GM23338 (cell line): ENCODE data around the gene DESI2. TPM values are rescaled to one million over a fixed set of nuclear protein-coding genes. Genes with fewer than 3 reads are reported as not detected.

Experiments
- ATAC-seq: fragments of 200-7000 bp; cut with Tn5 transposase; 3 replicates; pipeline ENCODE4 v1.9.1; 2020
- DNase-seq: peaks from one replicate; pipeline ENCODE4 v3.0.0-alpha.2; 2015; ENCODE audit warnings: low spot score
- H2AFZ ChIP-seq: fragments of 200-600 bp; sonication (generic); 2 replicates; pipeline ENCODE4 v1.8.0; 2016; ENCODE audit warnings: antibody characterized with exemption, mild to moderate bottlenecking, moderate library complexity
- H3F3A ChIP-seq: fragments of 200-600 bp; sonication (generic); replicated peaks from 2 replicates; pipeline ENCODE4 v1.8.0; 2017; ENCODE audit warnings: antibody characterized with exemption, mixed run types, low read depth
- H3K27ac ChIP-seq: fragments of 200-600 bp; sonication (generic); 2 replicates; pipeline ENCODE4 v1.6.1; 2016; ENCODE audit warnings: low read depth
- H3K27me3 ChIP-seq: fragments of 200-600 bp; sonication (generic); 2 replicates; pipeline ENCODE4 v1.8.0; 2016; ENCODE audit warnings: mild to moderate bottlenecking, mixed run types, moderate library complexity; ENCODE audit not compliant: insufficient read depth
- H3K36me3 ChIP-seq: fragments of 200-600 bp; sonication (generic); 2 replicates; pipeline ENCODE4 v1.8.0; 2016; ENCODE audit warnings: mild to moderate bottlenecking; ENCODE audit not compliant: insufficient read depth
- H3K4me1 ChIP-seq: fragments of 200-600 bp; sonication (generic); 2 replicates; pipeline ENCODE4 v1.8.0; 2016; ENCODE audit warnings: mild to moderate bottlenecking, moderate library complexity; ENCODE audit not compliant: insufficient read depth
- H3K4me2 ChIP-seq: fragments of 200-600 bp; sonication (generic); 2 replicates; pipeline ENCODE4 v1.7.1; 2017; ENCODE audit warnings: mixed run types
- H3K4me3 ChIP-seq: fragments of 200-600 bp; sonication (generic); 2 replicates; pipeline ENCODE4 v1.6.1; 2016; ENCODE audit warnings: mixed run types
- H3K79me2 ChIP-seq: fragments of 200-600 bp; sonication (generic); replicated peaks from 2 replicates; pipeline ENCODE4 v1.8.0; 2017; ENCODE audit warnings: mild to moderate bottlenecking; ENCODE audit not compliant: insufficient read depth
- H3K9me2 ChIP-seq: fragments of 200-600 bp; sonication (generic); 2 replicates; pipeline ENCODE4 v1.8.0; 2017; ENCODE audit not compliant: insufficient read depth
- H4K20me1 ChIP-seq: fragments of 200-600 bp; sonication (generic); replicated peaks from 2 replicates; pipeline ENCODE4 v1.8.0; 2017; ENCODE audit warnings: mild to moderate bottlenecking; ENCODE audit not compliant: insufficient read depth
- H3K27ac Mint-ChIP-seq: 2 replicates; pipeline ENCODE4 v1.8.0; 2020; ENCODE audit warnings: inconsistent platforms, mild to moderate bottlenecking, moderate library complexity, mixed read lengths
- H3K27me3 Mint-ChIP-seq: 3 replicates; pipeline ENCODE4 v1.8.0; 2022; ENCODE audit warnings: low read depth, mild to moderate bottlenecking, moderate library complexity, mixed read lengths, inconsistent platforms; ENCODE audit not compliant: insufficient read depth, poor library complexity
- H3K36me3 Mint-ChIP-seq: 3 replicates; pipeline ENCODE4 v1.8.0; 2021; ENCODE audit warnings: low read depth, mild to moderate bottlenecking, inconsistent platforms, moderate library complexity, mixed read lengths
- H3K4me1 Mint-ChIP-seq: 3 replicates; pipeline ENCODE4 v1.8.0; 2020; ENCODE audit warnings: mild to moderate bottlenecking, inconsistent platforms, mixed read lengths
- H3K4me3 Mint-ChIP-seq: 3 replicates; pipeline ENCODE4 v1.8.0; 2021; ENCODE audit warnings: moderate library complexity, mild to moderate bottlenecking, inconsistent platforms, mixed read lengths
- H3K9me3 Mint-ChIP-seq: 3 replicates; pipeline ENCODE4 v1.8.0; 2020; ENCODE audit warnings: moderate library complexity, mild to moderate bottlenecking, inconsistent platforms, mixed read lengths
- CREB1 ChIP-seq: fragments of 250-450 bp; sonication (Bioruptor Pico); IDR thresholded peaks from 2 replicates; pipeline ENCODE4 v1.5.0; 2020; ENCODE audit warnings: low read depth, mild to moderate bottlenecking, moderate library complexity
- NANOG ChIP-seq: IDR thresholded peaks from 2 replicates; pipeline ENCODE4 v1.6.1; 2016; ENCODE audit warnings: antibody characterized with exemption, borderline replicate concordance
- STAT1 ChIP-seq: IDR thresholded peaks from one replicate; pipeline ENCODE4 v1.6.1; 2016; ENCODE audit warnings: antibody characterized with exemption; ENCODE audit not compliant: unreplicated experiment
- ZNF114 ChIP-seq: fragments of 250-450 bp; sonication (Bioruptor Pico); IDR thresholded peaks from 2 replicates; pipeline ENCODE4 v1.5.0; 2020; ENCODE audit warnings: mild to moderate bottlenecking, moderate library complexity
- ZNF331 ChIP-seq: fragments of 250-450 bp; sonication (Bioruptor Pico); IDR thresholded peaks from 2 replicates; pipeline ENCODE4 v1.5.0; 2020; ENCODE audit warnings: low read depth, mild to moderate bottlenecking, moderate library complexity
- polyA plus RNA-seq: library from polyadenylated mRNA; unstranded; fragments of >200 nt; fragmentation: Nextera tagmentation; extraction: Ambion mirVana; gene quantifications from 2 replicates; pipeline ENCODE4 v1.2.1, GENCODE V29; 2016
- total RNA-seq: library from RNA; depleted of rRNA; stranded (reverse); fragments of >200 nt; shearing (Covaris generic); gene quantifications from 2 replicates; pipeline ENCODE4 v1.2.3, GENCODE V29; 2014
- TF ChIP-seq, protein P1 (sequence below): fragments of 250-450 bp; sonication (Bioruptor Pico); IDR thresholded peaks from 2 replicates; pipeline ENCODE4 v1.5.0; 2020; ENCODE audit warnings: mild to moderate bottlenecking, moderate library complexity
- TF ChIP-seq, protein P2 (sequence below): IDR thresholded peaks from 2 replicates; pipeline ENCODE4 v1.6.1; 2016; ENCODE audit warnings: antibody characterized with exemption

DESI2 gene
- total and polyA plus RNA-seq, 2 experiments from 2014 or later, result 145 TPM

DNA sequence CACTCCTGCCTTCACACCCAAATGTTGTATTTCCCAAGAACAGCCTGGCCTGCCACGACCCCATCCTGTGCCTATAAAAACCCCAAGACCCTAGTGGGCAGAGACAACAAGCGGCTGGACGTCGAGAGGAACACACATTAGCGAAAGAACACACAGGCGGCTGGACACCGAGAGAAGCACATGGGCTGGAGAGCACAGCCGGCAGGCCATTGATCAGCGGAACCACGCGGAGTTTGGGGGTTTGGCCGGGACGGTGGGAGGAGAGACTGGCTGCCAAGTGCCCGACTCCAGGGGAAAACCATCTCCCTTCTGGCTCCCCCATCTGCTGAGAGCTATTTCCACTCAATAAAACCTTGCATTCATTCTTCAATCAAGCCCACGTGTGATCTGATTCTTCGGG, 10.4 kb upstream of the DESI2 start:
- H3K27me3 ChIP-seq, result no peaks in the 10 kb centered on the region

More for the DNA sequence above, 10.4 kb upstream of the DESI2 start:
- peaks cover 2% of the 10 kb centered on the region for H3K27me3 Mint-ChIP-seq
- TF ChIP-seq ZNF331 (CRISPR knock-in tag), result no peak
- TF ChIP-seq CREB1 (CRISPR knock-in tag), result no peak
- TF ChIP-seq, protein P1, sequence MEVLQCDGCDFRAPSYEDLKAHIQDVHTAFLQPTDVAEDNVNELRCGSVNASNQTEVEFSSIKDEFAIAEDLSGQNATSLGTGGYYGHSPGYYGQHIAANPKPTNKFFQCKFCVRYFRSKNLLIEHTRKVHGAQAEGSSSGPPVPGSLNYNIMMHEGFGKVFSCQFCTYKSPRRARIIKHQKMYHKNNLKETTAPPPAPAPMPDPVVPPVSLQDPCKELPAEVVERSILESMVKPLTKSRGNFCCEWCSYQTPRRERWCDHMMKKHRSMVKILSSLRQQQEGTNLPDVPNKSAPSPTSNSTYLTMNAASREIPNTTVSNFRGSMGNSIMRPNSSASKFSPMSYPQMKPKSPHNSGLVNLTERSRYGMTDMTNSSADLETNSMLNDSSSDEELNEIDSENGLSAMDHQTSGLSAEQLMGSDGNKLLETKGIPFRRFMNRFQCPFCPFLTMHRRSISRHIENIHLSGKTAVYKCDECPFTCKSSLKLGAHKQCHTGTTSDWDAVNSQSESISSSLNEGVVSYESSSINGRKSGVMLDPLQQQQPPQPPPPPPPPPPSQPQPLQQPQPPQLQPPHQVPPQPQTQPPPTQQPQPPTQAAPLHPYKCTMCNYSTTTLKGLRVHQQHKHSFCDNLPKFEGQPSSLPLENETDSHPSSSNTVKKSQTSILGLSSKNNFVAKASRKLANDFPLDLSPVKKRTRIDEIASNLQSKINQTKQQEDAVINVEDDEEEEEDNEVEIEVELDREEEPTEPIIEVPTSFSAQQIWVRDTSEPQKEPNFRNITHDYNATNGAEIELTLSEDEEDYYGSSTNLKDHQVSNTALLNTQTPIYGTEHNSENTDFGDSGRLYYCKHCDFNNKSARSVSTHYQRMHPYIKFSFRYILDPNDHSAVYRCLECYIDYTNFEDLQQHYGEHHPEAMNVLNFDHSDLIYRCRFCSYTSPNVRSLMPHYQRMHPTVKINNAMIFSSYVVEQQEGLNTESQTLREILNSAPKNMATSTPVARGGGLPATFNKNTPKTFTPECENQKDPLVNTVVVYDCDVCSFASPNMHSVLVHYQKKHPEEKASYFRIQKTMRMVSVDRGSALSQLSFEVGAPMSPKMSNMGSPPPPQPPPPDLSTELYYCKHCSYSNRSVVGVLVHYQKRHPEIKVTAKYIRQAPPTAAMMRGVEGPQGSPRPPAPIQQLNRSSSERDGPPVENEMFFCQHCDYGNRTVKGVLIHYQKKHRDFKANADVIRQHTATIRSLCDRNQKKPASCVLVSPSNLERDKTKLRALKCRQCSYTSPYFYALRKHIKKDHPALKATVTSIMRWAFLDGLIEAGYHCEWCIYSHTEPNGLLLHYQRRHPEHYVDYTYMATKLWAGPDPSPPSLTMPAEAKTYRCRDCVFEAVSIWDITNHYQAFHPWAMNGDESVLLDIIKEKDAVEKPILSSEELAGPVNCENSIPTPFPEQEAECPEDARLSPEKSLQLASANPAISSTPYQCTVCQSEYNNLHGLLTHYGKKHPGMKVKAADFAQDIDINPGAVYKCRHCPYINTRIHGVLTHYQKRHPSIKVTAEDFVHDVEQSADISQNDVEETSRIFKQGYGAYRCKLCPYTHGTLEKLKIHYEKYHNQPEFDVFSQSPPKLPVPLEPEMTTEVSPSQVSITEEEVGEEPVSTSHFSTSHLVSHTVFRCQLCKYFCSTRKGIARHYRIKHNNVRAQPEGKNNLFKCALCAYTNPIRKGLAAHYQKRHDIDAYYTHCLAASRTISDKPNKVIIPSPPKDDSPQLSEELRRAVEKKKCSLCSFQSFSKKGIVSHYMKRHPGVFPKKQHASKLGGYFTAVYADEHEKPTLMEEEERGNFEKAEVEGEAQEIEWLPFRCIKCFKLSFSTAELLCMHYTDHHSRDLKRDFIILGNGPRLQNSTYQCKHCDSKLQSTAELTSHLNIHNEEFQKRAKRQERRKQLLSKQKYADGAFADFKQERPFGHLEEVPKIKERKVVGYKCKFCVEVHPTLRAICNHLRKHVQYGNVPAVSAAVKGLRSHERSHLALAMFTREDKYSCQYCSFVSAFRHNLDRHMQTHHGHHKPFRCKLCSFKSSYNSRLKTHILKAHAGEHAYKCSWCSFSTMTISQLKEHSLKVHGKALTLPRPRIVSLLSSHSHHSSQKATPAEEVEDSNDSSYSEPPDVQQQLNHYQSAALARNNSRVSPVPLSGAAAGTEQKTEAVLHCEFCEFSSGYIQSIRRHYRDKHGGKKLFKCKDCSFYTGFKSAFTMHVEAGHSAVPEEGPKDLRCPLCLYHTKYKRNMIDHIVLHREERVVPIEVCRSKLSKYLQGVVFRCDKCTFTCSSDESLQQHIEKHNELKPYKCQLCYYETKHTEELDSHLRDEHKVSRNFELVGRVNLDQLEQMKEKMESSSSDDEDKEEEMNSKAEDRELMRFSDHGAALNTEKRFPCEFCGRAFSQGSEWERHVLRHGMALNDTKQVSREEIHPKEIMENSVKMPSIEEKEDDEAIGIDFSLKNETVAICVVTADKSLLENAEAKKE, result no peak
- TF ChIP-seq, protein P2, sequence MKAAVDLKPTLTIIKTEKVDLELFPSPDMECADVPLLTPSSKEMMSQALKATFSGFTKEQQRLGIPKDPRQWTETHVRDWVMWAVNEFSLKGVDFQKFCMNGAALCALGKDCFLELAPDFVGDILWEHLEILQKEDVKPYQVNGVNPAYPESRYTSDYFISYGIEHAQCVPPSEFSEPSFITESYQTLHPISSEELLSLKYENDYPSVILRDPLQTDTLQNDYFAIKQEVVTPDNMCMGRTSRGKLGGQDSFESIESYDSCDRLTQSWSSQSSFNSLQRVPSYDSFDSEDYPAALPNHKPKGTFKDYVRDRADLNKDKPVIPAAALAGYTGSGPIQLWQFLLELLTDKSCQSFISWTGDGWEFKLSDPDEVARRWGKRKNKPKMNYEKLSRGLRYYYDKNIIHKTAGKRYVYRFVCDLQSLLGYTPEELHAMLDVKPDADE, result no peak
- no peak for TF ChIP-seq ZNF114
- TF ChIP-seq STAT1, result no peak
- no peak for TF ChIP-seq NANOG
- H4K20me1 ChIP-seq, result no peaks in the 10 kb centered on the region
- H3K36me3 ChIP-seq, result no peaks in the 10 kb centered on the region
- H3K79me2 ChIP-seq, result no peaks in the 10 kb centered on the region
- no peak overlapping the region for H3K4me2 ChIP-seq
- peaks cover 5% of the 10 kb centered on the region; the same call in 2 of the 3 replicates for H3K4me1 Mint-ChIP-seq
- no peak overlapping the region for H3K4me3 ChIP-seq
- peak; percentile 43 for ATAC-seq
- H3K4me3 Mint-ChIP-seq, result no peak overlapping the region
- H3K36me3 Mint-ChIP-seq, result peaks cover 14% of the 10 kb centered on the region; the same call in 2 of the 3 replicates
- peak overlapping the region; percentile 56 for H2AFZ ChIP-seq
- H3K27ac Mint-ChIP-seq, result no peak overlapping the region
- H3K9me3 Mint-ChIP-seq, result peaks cover 14% of the 10 kb centered on the region
- peaks cover 10% of the 10 kb centered on the region; the same call in 1 of the 2 replicates for H3K9me2 ChIP-seq
- H3K27ac ChIP-seq, result no peak overlapping the region
- H3K4me1 ChIP-seq, result no peaks in the 10 kb centered on the region; the same call in 1 of the 2 replicates
- no peaks in the 10 kb centered on the region for H3F3A ChIP-seq
- DNase-seq, result no peak
